A673 (cell line): ENCODE data around the gene ARFGAP2.

Experiments used
- EZH2 ChIP-seq: fragments of 200-600 bp; sonication (generic); IDR thresholded peaks from 2 replicates; pipeline ENCODE4 v1.6.1; 2017; ENCODE audit warnings: borderline replicate concordance, low read depth, mild to moderate bottlenecking, mixed read lengths, antibody characterized with exemption, low read length; ENCODE audit not compliant: poor library complexity, severe bottlenecking
- TF ChIP-seq, protein P1 (sequence below): fragments of 300-800, 200-600 bp; sonication (generic); conservative IDR thresholded peaks from 2 replicates; pipeline ENCODE4 v1.5.1; 2017; ENCODE audit warnings: low read depth, mild to moderate bottlenecking, antibody characterized with exemption, low read length, moderate library complexity, mixed read lengths

DNA sequence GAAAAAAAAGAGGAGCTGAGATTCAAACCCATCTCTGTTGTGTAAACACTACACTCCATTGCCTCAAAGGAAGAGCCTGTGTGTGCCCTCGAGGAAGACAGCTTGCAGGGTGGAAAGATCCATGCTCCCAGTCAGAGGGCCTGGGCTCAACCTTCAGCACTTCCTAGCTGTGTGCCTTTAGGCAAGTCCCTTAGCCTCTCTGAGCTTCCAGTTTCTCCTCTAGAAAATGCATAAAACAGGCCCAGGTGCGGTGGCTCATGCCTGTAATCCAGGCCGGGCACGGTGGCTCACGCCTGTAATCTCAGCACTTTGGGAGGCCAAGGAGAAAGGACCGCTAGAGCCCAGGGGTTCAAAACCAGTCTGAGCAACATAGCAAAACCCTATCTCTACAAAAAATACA, 4.6 kb upstream of the ARFGAP2 start:
- TF ChIP-seq, protein P1, sequence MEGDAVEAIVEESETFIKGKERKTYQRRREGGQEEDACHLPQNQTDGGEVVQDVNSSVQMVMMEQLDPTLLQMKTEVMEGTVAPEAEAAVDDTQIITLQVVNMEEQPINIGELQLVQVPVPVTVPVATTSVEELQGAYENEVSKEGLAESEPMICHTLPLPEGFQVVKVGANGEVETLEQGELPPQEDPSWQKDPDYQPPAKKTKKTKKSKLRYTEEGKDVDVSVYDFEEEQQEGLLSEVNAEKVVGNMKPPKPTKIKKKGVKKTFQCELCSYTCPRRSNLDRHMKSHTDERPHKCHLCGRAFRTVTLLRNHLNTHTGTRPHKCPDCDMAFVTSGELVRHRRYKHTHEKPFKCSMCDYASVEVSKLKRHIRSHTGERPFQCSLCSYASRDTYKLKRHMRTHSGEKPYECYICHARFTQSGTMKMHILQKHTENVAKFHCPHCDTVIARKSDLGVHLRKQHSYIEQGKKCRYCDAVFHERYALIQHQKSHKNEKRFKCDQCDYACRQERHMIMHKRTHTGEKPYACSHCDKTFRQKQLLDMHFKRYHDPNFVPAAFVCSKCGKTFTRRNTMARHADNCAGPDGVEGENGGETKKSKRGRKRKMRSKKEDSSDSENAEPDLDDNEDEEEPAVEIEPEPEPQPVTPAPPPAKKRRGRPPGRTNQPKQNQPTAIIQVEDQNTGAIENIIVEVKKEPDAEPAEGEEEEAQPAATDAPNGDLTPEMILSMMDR: no peak
- no peak for TF ChIP-seq EZH2
